Mesenchymal stem cell (in vitro differentiated cells and primary cell): ENCODE results near the gene FURIN.

ENCODE experiments used
- DNase-seq: peaks from one replicate; pipeline ENCODE4 v3.0.0-alpha.2; 2013
- H2AFZ ChIP-seq: one replicate; pipeline ENCODE4 v1.6.1; 2013; ENCODE audit warnings: low read depth, mild to moderate bottlenecking, control low read depth, inconsistent platforms, low read length, moderate library complexity
- H2AK5ac ChIP-seq: 2 replicates; pipeline ENCODE4 v1.6.1; 2013; ENCODE audit warnings: low read length, moderate library complexity, mild to moderate bottlenecking, inconsistent platforms; ENCODE audit not compliant: severe bottlenecking
- H2BK120ac ChIP-seq: one replicate; pipeline ENCODE4 v1.6.1; 2013; ENCODE audit warnings: low read depth, mild to moderate bottlenecking, inconsistent platforms, low read length, moderate library complexity
- H2BK12ac ChIP-seq, 2 experiments: one replicate each; pipeline ENCODE4 v1.6.1; 2013; ENCODE audit warnings: inconsistent platforms in 2 of 2, low read length in 2 of 2, mild to moderate bottlenecking in 2 of 2, moderate library complexity in 2 of 2, control low read depth in 1 of 2
- H2BK15ac ChIP-seq: one replicate; pipeline ENCODE4 v1.6.1; 2013; ENCODE audit warnings: mild to moderate bottlenecking, low read depth, inconsistent platforms; ENCODE audit not compliant: poor library complexity, severe bottlenecking
- H2BK5ac ChIP-seq: 2 replicates; pipeline ENCODE4 v1.6.1; 2013; ENCODE audit warnings: low read depth, mild to moderate bottlenecking, low read length, control low read depth, inconsistent platforms; ENCODE audit not compliant: poor library complexity, severe bottlenecking
- H3K14ac ChIP-seq, 2 experiments: one replicate each; pipeline ENCODE4 v1.6.1; 2013; ENCODE audit warnings: inconsistent platforms in 2 of 2, low read length in 2 of 2, control low read depth in 1 of 2, mild to moderate bottlenecking in 1 of 2, moderate library complexity in 1 of 2
- H3K18ac ChIP-seq, 2 experiments: one replicate each; pipeline ENCODE4 v1.6.1; 2013; ENCODE audit warnings: inconsistent platforms in 2 of 2, low read length in 2 of 2, control low read depth in 1 of 2, low read depth in 1 of 2, mild to moderate bottlenecking in 1 of 2
- H3K23ac ChIP-seq, 2 experiments: one replicate each; pipeline ENCODE4 v1.6.1; 2013; ENCODE audit warnings: inconsistent platforms in 2 of 2, low read length in 2 of 2, mild to moderate bottlenecking in 2 of 2, moderate library complexity in 2 of 2, control low read depth in 1 of 2
- H3K27ac ChIP-seq: 2 replicates; pipeline ENCODE4 v1.5.1; 2013; ENCODE audit warnings: mild to moderate bottlenecking, moderate library complexity, low read length, control low read depth, inconsistent platforms; ENCODE audit not compliant: poor library complexity, severe bottlenecking
- H3K27me3 ChIP-seq, 2 experiments: 2 replicates each; pipeline versions ENCODE4 v1.6.1 to v1.7.0; 2013; ENCODE audit warnings: low read length in 2 of 2, mild to moderate bottlenecking in 2 of 2, moderate library complexity in 2 of 2, control low read depth in 1 of 2, inconsistent platforms in 1 of 2; ENCODE audit not compliant: control insufficient read depth in 1 of 2, insufficient read depth in 1 of 2
- H3K36me3 ChIP-seq, 2 experiments: 2 replicates each; pipeline versions ENCODE4 v1.6.1 to v1.7.0; 2013; ENCODE audit warnings: low read length in 2 of 2, control low read depth in 1 of 2, inconsistent platforms in 1 of 2, low read depth in 1 of 2, mild to moderate bottlenecking in 1 of 2; ENCODE audit not compliant: insufficient read depth in 2 of 2, control insufficient read depth in 1 of 2
- H3K4ac ChIP-seq, 2 experiments: one replicate each; pipeline ENCODE4 v1.6.1; 2013; ENCODE audit warnings: inconsistent platforms in 2 of 2, low read length in 2 of 2, mild to moderate bottlenecking in 2 of 2, moderate library complexity in 2 of 2, control low read depth in 1 of 2, low read depth in 1 of 2
- H3K4me1 ChIP-seq: 2 replicates; pipeline ENCODE4 v1.6.1; 2013; ENCODE audit warnings: low read depth, low read length, control low read depth; ENCODE audit not compliant: control insufficient read depth, insufficient read depth
- H3K4me2 ChIP-seq: 2 replicates; pipeline ENCODE4 v1.6.1; 2013; ENCODE audit warnings: low read length, mild to moderate bottlenecking, inconsistent platforms; ENCODE audit not compliant: poor library complexity, severe bottlenecking
- H3K4me3 ChIP-seq, 2 experiments: 2 replicates each; pipeline versions ENCODE4 v1.5.1 to v1.7.0; 2013; ENCODE audit warnings: low read length in 2 of 2, mild to moderate bottlenecking in 2 of 2, control low read depth in 1 of 2, low read depth in 1 of 2; ENCODE audit not compliant: insufficient read depth in 1 of 2
- H3K79me1 ChIP-seq: replicated peaks from 2 replicates; pipeline ENCODE4 v1.6.1; 2013; ENCODE audit warnings: mild to moderate bottlenecking, control low read depth, low read length, inconsistent platforms; ENCODE audit not compliant: poor library complexity, severe bottlenecking
- H3K9ac ChIP-seq: 2 replicates; pipeline ENCODE4 v1.7.0; 2013; ENCODE audit warnings: mild to moderate bottlenecking, low read length, moderate library complexity
- H3K9me3 ChIP-seq: 2 replicates; pipeline ENCODE4 v1.7.0; 2013; ENCODE audit warnings: mild to moderate bottlenecking, low read length; ENCODE audit not compliant: control insufficient read depth
- H4K8ac ChIP-seq: one replicate; pipeline ENCODE4 v1.6.1; 2013; ENCODE audit warnings: inconsistent platforms, mild to moderate bottlenecking, low read length, moderate library complexity
- H4K91ac ChIP-seq: one replicate; pipeline ENCODE4 v1.6.1; 2013; ENCODE audit warnings: mild to moderate bottlenecking, low read length, inconsistent platforms
- WGBS: methylation state at CpG from one replicate; pipeline ENCODE4 v1.1.7; 2013; ENCODE audit warnings: mixed read lengths; 5-methylcytosine and 5-hydroxymethylcytosine counted together

Gene FURIN

DNA sequence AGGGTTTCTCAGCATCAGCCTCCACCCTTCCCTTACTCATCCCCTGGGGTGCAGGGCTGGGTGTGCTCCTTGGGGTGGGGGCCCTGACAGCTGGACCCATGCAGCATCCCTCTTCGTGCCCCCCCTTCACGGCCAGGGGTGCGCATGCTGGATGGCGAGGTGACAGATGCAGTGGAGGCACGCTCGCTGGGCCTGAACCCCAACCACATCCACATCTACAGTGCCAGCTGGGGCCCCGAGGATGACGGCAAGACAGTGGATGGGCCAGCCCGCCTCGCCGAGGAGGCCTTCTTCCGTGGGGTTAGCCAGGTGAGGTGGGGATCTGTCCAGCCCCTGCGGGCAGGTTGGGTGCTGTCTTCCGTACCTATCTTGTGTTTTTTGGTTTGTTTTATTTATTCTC is 9.6 kb downstream of the FURIN start:
- Histone ChIP-seq H3K27me3 (no peaks in the 10 kb centered on the region), H3K4me1 (peaks cover 14% of the 10 kb centered on the region), H2AFZ (no peak overlapping the region), H2AK5ac (no peak overlapping the region), H3K36me3 (peaks cover 74 to 79% of the 10 kb centered on the region in 2 experiments), H2BK15ac (no peak overlapping the region), H3K9me3 (no peaks in the 10 kb centered on the region), H3K27ac (no peak overlapping the region), H3K14ac (no peak overlapping the region), H3K23ac (no peak overlapping the region), H2BK12ac (no peak overlapping the region), H4K8ac (no peak overlapping the region), H2BK5ac (no peak overlapping the region), H4K91ac (no peak overlapping the region), H3K18ac (no peak overlapping the region), H3K4ac (no peak overlapping the region), H2BK120ac (no peak overlapping the region), H3K79me1 (peaks cover 31% of the 10 kb centered on the region), H3K4me3 (no peak overlapping the region), H3K9ac (no peak overlapping the region), H3K4me2 (no peak overlapping the region)
- no peak for DNase-seq
- 97% methylated on average over 7 of the region's 14 CpGs for WGBS

DNA sequence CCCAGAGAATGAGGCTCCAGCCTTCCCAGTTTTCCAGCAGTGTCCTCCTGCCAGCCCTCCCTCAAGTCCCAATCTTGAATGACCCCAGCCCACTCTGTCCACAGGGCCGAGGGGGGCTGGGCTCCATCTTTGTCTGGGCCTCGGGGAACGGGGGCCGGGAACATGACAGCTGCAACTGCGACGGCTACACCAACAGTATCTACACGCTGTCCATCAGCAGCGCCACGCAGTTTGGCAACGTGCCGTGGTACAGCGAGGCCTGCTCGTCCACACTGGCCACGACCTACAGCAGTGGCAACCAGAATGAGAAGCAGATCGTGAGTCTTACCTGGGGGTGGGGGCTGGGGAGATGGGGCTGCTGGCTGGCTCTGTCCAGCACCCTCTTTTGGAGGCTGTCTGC is 10.3 kb downstream of the FURIN start:
- H3K14ac ChIP-seq = no peak overlapping the region
- no peak overlapping the region for H2AK5ac ChIP-seq
- no peak overlapping the region for H2BK120ac ChIP-seq
- H3K4me1 ChIP-seq = peaks cover 11% of the 10 kb centered on the region
- no peak overlapping the region for H2BK15ac ChIP-seq
- no peak overlapping the region for H3K4ac ChIP-seq
- no peak overlapping the region for H3K9ac ChIP-seq
- H3K23ac ChIP-seq = no peak overlapping the region
- H3K4me2 ChIP-seq = no peak overlapping the region
- H3K18ac ChIP-seq = no peak overlapping the region
- 97% methylated on average over 15 of the region's 15 CpGs for WGBS
- H4K8ac ChIP-seq = no peak overlapping the region
- no peak overlapping the region for H2AFZ ChIP-seq
- DNase-seq = no peak
- H3K27ac ChIP-seq = no peak overlapping the region
- no peak overlapping the region for H3K4me3 ChIP-seq
- peaks cover 74 to 76% of the 10 kb centered on the region in 2 experiments for H3K36me3 ChIP-seq
- H3K79me1 ChIP-seq = peaks cover 32% of the 10 kb centered on the region
- no peak overlapping the region for H4K91ac ChIP-seq
- no peaks in the 10 kb centered on the region for H3K27me3 ChIP-seq
- H2BK5ac ChIP-seq = no peak overlapping the region
- no peak overlapping the region for H2BK12ac ChIP-seq
- H3K9me3 ChIP-seq = no peaks in the 10 kb centered on the region

DNA sequence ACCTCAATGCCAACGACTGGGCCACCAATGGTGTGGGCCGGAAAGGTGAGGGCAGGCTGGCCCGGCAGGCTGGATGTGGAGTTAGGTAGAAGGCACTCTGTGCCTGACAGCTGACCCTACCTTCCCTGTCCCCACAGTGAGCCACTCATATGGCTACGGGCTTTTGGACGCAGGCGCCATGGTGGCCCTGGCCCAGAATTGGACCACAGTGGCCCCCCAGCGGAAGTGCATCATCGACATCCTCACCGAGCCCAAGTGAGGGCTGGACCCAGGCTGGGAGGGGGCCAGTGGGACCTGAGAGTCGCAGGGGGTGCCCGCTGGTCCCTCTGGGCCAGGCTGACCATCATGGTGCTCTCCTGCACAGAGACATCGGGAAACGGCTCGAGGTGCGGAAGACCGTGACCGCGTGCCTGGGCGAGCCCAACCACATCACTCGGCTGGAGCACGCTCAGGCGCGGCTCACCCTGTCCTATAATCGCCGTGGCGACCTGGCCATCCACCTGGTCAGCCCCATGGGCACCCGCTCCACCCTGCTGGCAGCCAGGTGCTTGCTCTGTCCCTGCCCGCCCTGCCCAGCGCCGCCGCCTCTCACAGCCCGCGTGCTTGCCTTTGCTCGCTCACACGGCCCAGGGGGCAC is 11.5 kb downstream of the FURIN start:
- Histone ChIP-seq H3K18ac (no peak overlapping the region), H2BK12ac (no peak overlapping the region), H3K79me1 (peaks cover 32% of the 10 kb centered on the region), H2BK120ac (no peak overlapping the region), H3K36me3 (peaks cover 74 to 76% of the 10 kb centered on the region in 2 experiments), H3K23ac (no peak overlapping the region), H2BK15ac (no peak overlapping the region), H3K4ac (no peak overlapping the region), H2AFZ (no peak overlapping the region), H3K9ac (no peak overlapping the region), H3K14ac (no peak overlapping the region), H4K8ac (no peak overlapping the region), H3K4me3 (no peak overlapping the region), H4K91ac (no peak overlapping the region), H3K27ac (no peak overlapping the region), H3K4me2 (no peak overlapping the region), H3K4me1 (peaks cover 14% of the 10 kb centered on the region), H3K27me3 (no peaks in the 10 kb centered on the region), H2BK5ac (no peak overlapping the region), H2AK5ac (no peak overlapping the region), H3K9me3 (no peaks in the 10 kb centered on the region)
- 96% methylated on average over 35 of the region's 35 CpGs for WGBS
- no peak for DNase-seq

DNA sequence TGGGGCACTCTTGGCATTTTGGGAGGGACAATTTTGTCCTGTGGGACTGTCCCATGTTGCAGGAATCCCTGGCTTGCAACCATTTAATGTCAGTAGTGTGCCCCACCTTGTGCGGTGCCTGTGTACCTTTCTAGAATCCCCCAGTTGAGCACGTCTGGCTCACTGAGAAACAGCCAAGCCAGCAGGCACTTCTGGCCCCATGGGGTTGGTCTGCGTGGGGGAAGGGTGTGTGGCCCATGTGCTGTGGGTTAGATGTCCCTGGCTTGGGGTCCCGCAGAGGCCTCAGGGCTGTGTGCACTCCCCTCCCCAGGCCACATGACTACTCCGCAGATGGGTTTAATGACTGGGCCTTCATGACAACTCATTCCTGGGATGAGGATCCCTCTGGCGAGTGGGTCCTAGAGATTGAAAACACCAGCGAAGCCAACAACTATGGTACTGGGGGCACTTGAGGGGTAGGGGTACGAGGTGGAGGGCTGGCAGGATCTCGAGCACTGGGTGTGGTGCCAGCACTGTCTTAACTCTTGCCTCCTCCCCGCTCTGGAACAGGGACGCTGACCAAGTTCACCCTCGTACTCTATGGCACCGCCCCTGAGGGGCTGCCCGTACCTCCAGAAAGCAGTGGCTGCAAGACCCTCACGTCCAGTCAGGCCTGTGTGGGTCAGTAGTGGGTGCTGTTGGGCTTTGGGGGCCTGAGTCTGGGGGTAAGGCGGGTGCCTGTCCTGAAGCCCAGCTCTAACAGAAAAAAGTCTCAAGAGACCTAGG is 12.2 kb downstream of the FURIN start:
- no peak overlapping the region for H3K4me3 ChIP-seq
- H3K4me1 ChIP-seq = peaks cover 21% of the 10 kb centered on the region

More for the DNA sequence above, 12.2 kb downstream of the FURIN start:
- no peak for DNase-seq
- Histone ChIP-seq H3K9me3 (no peaks in the 10 kb centered on the region), H2BK5ac (no peak overlapping the region), H3K14ac (no peak overlapping the region), H4K8ac (no peak overlapping the region), H2AK5ac (no peak overlapping the region), H3K9ac (no peak overlapping the region), H3K36me3 (peaks cover 72 to 73% of the 10 kb centered on the region in 2 experiments), H2AFZ (no peak overlapping the region), H3K27ac (no peak overlapping the region), H2BK15ac (no peak overlapping the region), H3K18ac (no peak overlapping the region), H3K4me2 (no peak overlapping the region), H3K79me1 (peaks cover 29% of the 10 kb centered on the region), H3K23ac (no peak overlapping the region), H4K91ac (no peak overlapping the region), H2BK120ac (no peak overlapping the region), H3K27me3 (no peaks in the 10 kb centered on the region), H2BK12ac (no peak overlapping the region), H3K4ac (no peak overlapping the region)
- 93% methylated on average over 16 of the region's 16 CpGs for WGBS
